GM12864 (cell line): ENCODE results near the gene ZFX.
"Not testable (repeated sequence)": the region's sequence is repeated elsewhere in the genome, so short reads cannot be mapped to it uniquely, and the experiment has no call there.

ENCODE experiments used
- DNase-seq: peaks from one replicate; pipeline ENCODE4 v3.0.0-alpha.2; 2011; ENCODE audit warnings: low read depth
- H3K4me3 ChIP-seq: 2 replicates; pipeline ENCODE4 v1.5.1; 2011; ENCODE audit warnings: mild to moderate bottlenecking, low read depth, low read length, control low read depth
- CTCF ChIP-seq: IDR thresholded peaks from 2 replicates; pipeline ENCODE4 v1.5.1; 2011; ENCODE audit warnings: low read depth, mild to moderate bottlenecking, moderate library complexity, low read length, control low read depth, inconsistent platforms; ENCODE audit errors: missing control alignments

Gene ZFX

GRCh38 chrX:24125028-24125612 lies 24.4 kb upstream of the ZFX start:
- no peak overlapping the region for H3K4me3 ChIP-seq
- no peak for TF ChIP-seq CTCF
- DNase-seq, result no peak

GRCh38 chrX:24131476-24131875 lies 18.1 kb upstream of the ZFX start:
- DNase-seq, result no peak
- H3K4me3 ChIP-seq, result no peak overlapping the region
- TF ChIP-seq CTCF, result no peak

- no peak for DNase-seq
- no peak overlapping the region for H3K4me3 ChIP-seq
- no peak for TF ChIP-seq CTCF
Observed at GRCh38 chrX:24133312-24133711, 16.2 kb upstream of the ZFX start.

- not testable (repeated sequence) for DNase-seq, H3K4me3 ChIP-seq
Observed at GRCh38 chrX:24135768-24136167, 13.8 kb upstream of the ZFX start.

GRCh38 chrX:24137192-24137591 lies 12.3 kb upstream of the ZFX start:
- no peak for DNase-seq
- H3K4me3 ChIP-seq, result no peak overlapping the region
- no peak for TF ChIP-seq CTCF

GRCh38 chrX:24143982-24144381 lies 5.5 kb upstream of the ZFX start:
- not testable (repeated sequence) for DNase-seq, H3K4me3 ChIP-seq

- no peak for DNase-seq
- no peak overlapping the region for H3K4me3 ChIP-seq
- no peak for TF ChIP-seq CTCF
Observed at GRCh38 chrX:24144528-24144927, 5.0 kb upstream of the ZFX start.

GRCh38 chrX:24145303-24146186 lies 4.0 kb upstream of the ZFX start:
- H3K4me3 ChIP-seq, result no peak overlapping the region
- no peak for TF ChIP-seq CTCF
- no peak for DNase-seq
